ENCODE results near the gene SEC24B.
"Not testable (repeated sequence)": the region's sequence is repeated elsewhere in the genome, so short reads cannot be mapped to it uniquely, and the experiment has no call there.

The SEC24B gene

DNA sequence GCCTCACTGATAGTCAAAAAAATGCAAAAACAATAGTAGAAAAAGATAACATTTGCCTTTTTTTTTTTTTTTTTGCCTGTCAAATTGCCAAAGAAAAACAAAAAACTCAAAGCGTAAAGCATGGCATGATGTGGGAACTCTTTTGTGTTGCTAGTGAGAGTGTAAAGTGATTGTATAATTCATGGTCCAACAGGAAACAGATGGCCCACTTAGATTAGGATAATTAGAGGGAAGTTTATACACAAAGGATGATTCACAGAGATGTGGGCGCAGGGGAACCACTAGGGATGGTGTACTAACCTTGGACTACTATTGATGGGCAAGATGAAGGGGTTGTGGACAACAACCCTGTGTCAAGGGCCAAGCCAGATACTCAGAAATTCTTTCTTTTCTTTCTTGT lies 142.8 kb downstream of the SEC24B start:
- no peak for DNase-seq (ENCODE audit: low read depth in 2 of 2)

DNA sequence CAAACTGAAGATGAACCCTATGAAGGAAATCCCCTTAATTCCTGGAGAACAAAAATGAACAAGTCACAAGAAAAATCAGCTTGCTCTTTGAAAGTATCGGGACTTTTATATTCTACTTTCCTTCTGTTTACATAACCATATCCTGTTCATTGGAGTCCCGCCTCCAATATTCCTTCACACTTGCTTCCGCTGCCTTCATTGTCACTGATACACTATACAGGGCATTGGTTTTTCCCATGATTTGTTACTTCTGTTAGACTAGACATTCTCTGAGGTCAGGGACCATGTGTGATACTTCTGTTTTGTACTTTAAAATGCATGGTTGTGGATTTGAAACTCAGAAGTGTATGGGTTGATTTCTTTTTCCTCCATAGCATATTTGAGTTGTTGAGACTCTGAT lies 145.2 kb downstream of the SEC24B start:
- DNase-seq (ENCODE audit: low read depth in 2 of 2): no peak

DNA sequence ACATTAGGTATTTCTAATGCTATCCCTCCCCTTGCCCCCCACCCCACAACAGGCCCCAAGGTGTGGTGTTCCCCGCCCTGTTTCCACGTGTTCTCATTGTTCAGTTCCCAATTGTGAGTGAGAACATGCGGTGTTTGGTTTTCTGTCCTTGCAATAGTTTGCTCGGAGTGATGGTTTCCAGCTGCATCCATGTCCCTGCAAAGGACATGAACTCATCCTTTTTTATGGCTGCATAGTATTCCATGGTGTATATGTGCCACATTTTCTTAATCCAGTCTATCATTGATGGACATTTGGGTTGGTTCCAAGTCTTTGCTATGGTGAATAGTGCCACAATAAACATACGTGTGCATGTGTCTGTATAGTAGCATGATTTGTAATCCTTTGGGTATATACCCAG lies 146.4 kb downstream of the SEC24B start:
- DNase-seq (ENCODE audit: low read depth in 2 of 2): not testable (repeated sequence)

DNA sequence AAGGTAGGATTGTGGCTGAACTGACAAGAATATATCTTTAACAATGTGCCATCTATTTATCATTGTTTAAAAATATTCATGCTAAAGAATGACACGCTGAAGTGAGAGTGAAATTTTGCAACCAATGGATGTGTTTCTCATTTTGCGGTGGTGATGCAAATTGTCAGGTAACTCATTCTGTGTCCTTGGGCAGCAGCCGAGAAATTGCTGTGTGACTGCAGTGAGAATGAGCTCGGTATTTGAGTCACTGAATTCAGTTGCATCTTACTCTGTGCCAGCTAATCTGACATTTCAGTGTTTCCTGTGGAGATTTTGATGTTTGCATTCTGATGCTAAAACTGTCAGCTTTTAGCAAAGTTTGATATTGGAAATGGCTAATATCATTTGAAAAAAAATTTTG lies 154.6 kb downstream of the SEC24B start:
- peak; percentile 3 to 14 for DNase-seq (ENCODE audit: low read depth in 2 of 2)

DNA sequence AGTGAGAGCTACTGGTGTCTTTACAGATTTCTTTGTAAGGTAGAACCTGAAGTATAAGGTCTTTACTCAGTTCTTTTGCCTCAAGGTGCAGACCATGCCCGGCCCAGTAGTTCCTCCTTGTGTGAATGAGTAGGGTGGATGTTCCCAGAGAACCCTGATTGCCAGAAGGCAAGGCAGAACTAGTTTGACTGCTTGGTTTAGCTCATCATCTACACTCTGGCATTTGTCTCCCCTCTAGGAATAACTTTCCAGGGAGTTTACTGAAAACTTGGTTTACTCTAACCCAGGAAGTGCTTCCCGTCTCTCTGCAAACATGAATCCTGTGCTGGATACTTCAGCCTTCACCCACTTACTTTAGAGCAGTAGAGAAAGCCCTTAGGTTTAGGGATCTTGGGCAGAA lies 155.5 kb downstream of the SEC24B start:
- DNase-seq (ENCODE audit: low read depth in 2 of 2): no peak

DNA sequence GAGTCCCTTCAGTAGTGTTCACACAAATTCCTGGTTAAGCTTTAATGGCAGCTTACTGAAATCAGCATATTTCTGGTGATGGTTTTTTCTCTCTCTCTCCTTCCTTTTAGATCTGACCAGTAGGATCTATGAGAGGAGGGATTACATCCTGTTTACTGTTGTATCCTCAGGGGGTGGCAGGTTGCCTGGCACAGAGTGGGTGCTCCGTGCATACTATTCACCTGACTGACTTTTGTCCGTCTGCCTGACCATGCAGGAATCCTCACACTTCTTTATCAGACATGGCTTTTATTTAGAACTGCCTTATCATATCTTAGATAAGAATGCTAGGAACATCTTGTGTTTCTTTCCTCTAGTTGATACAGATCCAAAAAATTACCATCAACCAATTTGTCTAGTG lies 156.0 kb downstream of the SEC24B start:
- DNase-seq (ENCODE audit: low read depth in 2 of 2): no peak

Data from activated CD8-positive, alpha-beta memory T cell treated with anti-CD3 and anti-CD28 coated beads for 4 hours (primary cell).